ENCODE measurements around the gene METRN. TPM values are rescaled to one million over a fixed set of nuclear protein-coding genes. Genes with fewer than 3 reads are reported as not detected.

The METRN gene
- total and polyA plus RNA-seq, 2 of the 4 experiments (the other 2 are of a cell fraction), result 6.1 to 48.2 TPM

DNA sequence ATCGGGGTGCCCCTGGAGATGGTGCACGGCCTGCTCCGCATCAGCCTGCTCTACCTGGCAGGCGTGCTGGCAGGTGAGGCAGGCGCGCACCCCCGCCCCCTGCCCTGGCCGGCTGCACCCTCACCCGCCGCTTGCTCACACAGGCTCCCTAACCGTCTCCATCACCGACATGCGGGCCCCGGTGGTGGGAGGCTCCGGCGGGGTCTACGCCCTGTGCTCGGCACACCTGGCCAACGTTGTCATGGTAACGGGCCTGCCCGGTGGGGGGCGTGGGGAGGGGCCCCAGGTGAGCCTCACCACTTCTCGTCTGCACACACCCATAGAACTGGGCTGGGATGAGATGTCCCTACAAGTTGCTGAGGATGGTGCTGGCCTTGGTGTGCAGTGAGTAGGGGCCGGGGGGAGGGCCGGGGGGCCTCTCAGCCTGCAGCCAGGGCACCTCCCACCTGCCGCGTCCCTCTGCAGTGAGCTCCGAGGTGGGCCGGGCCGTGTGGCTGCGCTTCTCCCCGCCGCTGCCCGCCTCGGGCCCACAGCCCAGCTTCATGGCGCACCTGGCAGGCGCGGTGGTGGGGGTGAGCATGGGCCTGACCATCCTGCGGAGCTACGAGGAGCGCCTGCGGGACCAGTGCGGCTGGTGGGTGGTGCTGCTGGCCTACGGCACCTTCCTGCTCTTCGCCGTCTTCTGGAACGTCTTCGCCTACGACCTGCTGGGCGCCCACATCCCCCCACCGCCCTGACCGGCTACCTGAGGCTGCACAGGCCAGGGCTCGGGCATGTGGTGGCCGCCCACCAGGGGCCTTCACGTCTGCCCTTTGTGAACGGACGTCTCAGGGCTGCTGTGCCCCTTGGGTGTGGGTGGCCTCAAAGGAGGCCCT, 37.4 kb upstream of the METRN start:
- no peaks in the 10 kb centered on the region for H3K9me3 ChIP-seq (ENCODE audit: control insufficient read depth, insufficient read depth, low read length)
- no TSS peak for BruUV-seq (replicated peaks)
- no peak overlapping the region for H2AFZ ChIP-seq (replicated peaks; ENCODE audit: low read length, poor library complexity)
- no peak overlapping the region for H2BK15ac ChIP-seq (ENCODE audit: low read depth, low read length)
- no peak overlapping the region for H3K4me2 ChIP-seq (ENCODE audit: low read depth, low read length)
- no peak overlapping the region for H4K8ac ChIP-seq (ENCODE audit: low read depth in 2 of 2, low read length in 2 of 2)
- intact Hi-C loops (cut with micrococcal nuclease), result no loop called here
- H2AK5ac ChIP-seq (ENCODE audit: low read depth, low read length), result no peak overlapping the region
- no peaks in the 10 kb centered on the region for H3K27me3 ChIP-seq (ENCODE audit: control insufficient read depth, insufficient read depth, low read length)
- no peak overlapping the region for H3K4ac ChIP-seq (ENCODE audit: low read depth, low read length)
- H3K4me3 ChIP-seq (ENCODE audit: insufficient read depth, low read depth, low read length), result no peak overlapping the region
- peaks cover 29% of the 10 kb centered on the region for H3K36me3 ChIP-seq (ENCODE audit: control insufficient read depth, insufficient read depth, low read length)
- no peak overlapping the region for H2BK20ac ChIP-seq (ENCODE audit: low read depth, low read length)
- H3K56ac ChIP-seq (ENCODE audit: extremely low read depth, insufficient read depth, low read length), result no peak overlapping the region
- no peak for ATAC-seq (ENCODE audit: low read depth)
- H2BK120ac ChIP-seq (ENCODE audit: low read depth, low read length), result no peak overlapping the region
- in situ Hi-C loops (cut with MboI; ENCODE audit: low sequenced_read_pairs), result no loop called here
- H3K79me1 ChIP-seq (ENCODE audit: low read depth in 1 of 2, low read length in 2 of 2), result peaks cover 9 to 35% of the 10 kb centered on the region in 2 experiments; a peak in 3 of 4 replicates
- H3K9ac ChIP-seq (ENCODE audit: low read depth, low read length), result no peak overlapping the region
- no peak overlapping the region for H3K18ac ChIP-seq (ENCODE audit: low read depth, low read length)
- peaks cover 15% of the 10 kb centered on the region for H3K9me1 ChIP-seq (ENCODE audit: insufficient read depth, low read length)
- no peak overlapping the region for H3K14ac ChIP-seq (replicated peaks; ENCODE audit: low read depth, low read length)
- no peak overlapping the region for H2AK9ac ChIP-seq (replicated peaks; ENCODE audit: low read depth, low read length, poor library complexity)
- H2BK5ac ChIP-seq (ENCODE audit: low read depth, low read length, poor library complexity, severe bottlenecking), result no peak overlapping the region
- no peak overlapping the region for H4K5ac ChIP-seq (ENCODE audit: low read depth, low read length)
- 72% methylated on average over 20 of the region's 57 CpGs; no CpG with 5 or more reads in 1 of the 2 experiments for WGBS, 2 experiments (ENCODE audit: extremely low coverage in 2 of 2, insufficient read length in 1 of 2)
- dilution Hi-C loops (cut with HindIII; ENCODE audit: low sequenced_read_pairs, unreplicated experiment), result no loop called here
- H3K23ac ChIP-seq (ENCODE audit: low read depth, low read length), result no peak overlapping the region
- CTCF ChIA-PET, result no interaction called here
- H4K20me1 ChIP-seq (ENCODE audit: insufficient read depth, low read length), result peaks cover 40% of the 10 kb centered on the region
- POLR2A ChIA-PET (ENCODE audit: unreplicated experiment), result no interaction called here
- H3K4me1 ChIP-seq (ENCODE audit: control insufficient read depth, insufficient read depth, low read length), result peaks cover 20% of the 10 kb centered on the region
- H3K27ac ChIP-seq (ENCODE audit: insufficient read depth, low read length), result no peak overlapping the region
- H4K91ac ChIP-seq (ENCODE audit: insufficient read depth, low read depth, low read length), result no peak overlapping the region
- no peak for DNase-seq
- TF ChIP-seq RFX5 (IDR thresholded peaks at IDR 0.05; ENCODE audit: low read depth, low read length), result no peak
- TF ChIP-seq RCOR1 (IDR thresholded peaks at IDR 0.05; ENCODE audit: insufficient replicate concordance, low read length), result no peak
- no peak for TF ChIP-seq MXI1 (IDR thresholded peaks at IDR 0.05; ENCODE audit: borderline replicate concordance, low read depth, low read length)
- no peak for TF ChIP-seq NFE2L2 (IDR thresholded peaks at IDR 0.05; ENCODE audit: low read depth, low read length)
- TF ChIP-seq, protein P1, sequence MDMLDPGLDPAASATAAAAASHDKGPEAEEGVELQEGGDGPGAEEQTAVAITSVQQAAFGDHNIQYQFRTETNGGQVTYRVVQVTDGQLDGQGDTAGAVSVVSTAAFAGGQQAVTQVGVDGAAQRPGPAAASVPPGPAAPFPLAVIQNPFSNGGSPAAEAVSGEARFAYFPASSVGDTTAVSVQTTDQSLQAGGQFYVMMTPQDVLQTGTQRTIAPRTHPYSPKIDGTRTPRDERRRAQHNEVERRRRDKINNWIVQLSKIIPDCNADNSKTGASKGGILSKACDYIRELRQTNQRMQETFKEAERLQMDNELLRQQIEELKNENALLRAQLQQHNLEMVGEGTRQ (IDR thresholded peaks at IDR 0.05; ENCODE audit: low read depth, low read length), result no peak
- no peak for TF ChIP-seq CHD1 (IDR thresholded peaks at IDR 0.05; ENCODE audit: low read depth, low read length)
- TF ChIP-seq, protein P2, sequence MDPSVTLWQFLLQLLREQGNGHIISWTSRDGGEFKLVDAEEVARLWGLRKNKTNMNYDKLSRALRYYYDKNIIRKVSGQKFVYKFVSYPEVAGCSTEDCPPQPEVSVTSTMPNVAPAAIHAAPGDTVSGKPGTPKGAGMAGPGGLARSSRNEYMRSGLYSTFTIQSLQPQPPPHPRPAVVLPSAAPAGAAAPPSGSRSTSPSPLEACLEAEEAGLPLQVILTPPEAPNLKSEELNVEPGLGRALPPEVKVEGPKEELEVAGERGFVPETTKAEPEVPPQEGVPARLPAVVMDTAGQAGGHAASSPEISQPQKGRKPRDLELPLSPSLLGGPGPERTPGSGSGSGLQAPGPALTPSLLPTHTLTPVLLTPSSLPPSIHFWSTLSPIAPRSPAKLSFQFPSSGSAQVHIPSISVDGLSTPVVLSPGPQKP (IDR thresholded peaks at IDR 0.05; ENCODE audit: borderline replicate concordance, low read depth, low read length), result no peak
- TF ChIP-seq, protein P3, sequence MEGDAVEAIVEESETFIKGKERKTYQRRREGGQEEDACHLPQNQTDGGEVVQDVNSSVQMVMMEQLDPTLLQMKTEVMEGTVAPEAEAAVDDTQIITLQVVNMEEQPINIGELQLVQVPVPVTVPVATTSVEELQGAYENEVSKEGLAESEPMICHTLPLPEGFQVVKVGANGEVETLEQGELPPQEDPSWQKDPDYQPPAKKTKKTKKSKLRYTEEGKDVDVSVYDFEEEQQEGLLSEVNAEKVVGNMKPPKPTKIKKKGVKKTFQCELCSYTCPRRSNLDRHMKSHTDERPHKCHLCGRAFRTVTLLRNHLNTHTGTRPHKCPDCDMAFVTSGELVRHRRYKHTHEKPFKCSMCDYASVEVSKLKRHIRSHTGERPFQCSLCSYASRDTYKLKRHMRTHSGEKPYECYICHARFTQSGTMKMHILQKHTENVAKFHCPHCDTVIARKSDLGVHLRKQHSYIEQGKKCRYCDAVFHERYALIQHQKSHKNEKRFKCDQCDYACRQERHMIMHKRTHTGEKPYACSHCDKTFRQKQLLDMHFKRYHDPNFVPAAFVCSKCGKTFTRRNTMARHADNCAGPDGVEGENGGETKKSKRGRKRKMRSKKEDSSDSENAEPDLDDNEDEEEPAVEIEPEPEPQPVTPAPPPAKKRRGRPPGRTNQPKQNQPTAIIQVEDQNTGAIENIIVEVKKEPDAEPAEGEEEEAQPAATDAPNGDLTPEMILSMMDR (conservative IDR thresholded peaks at IDR 0.05; ENCODE audit: low read depth, low read length), result no peak
- TF ChIP-seq POLR2A (IDR thresholded peaks at IDR 0.05; ENCODE audit: low read depth, low read length), result no peak
- TF ChIP-seq CEBPB (IDR thresholded peaks at IDR 0.05; ENCODE audit: low read depth, low read length), result no peak
- no peak for TF ChIP-seq FOS (IDR thresholded peaks at IDR 0.05; ENCODE audit: low read depth, low read length)
- TF ChIP-seq MAZ (IDR thresholded peaks at IDR 0.05; ENCODE audit: borderline replicate concordance, low read depth, low read length), result no peak
- TF ChIP-seq MAFK (IDR thresholded peaks at IDR 0.05; ENCODE audit: low read depth, low read length), result no peak
- TF ChIP-seq SMC3 (IDR thresholded peaks at IDR 0.05; ENCODE audit: low read depth, low read length), result no peak
- no peak for TF ChIP-seq RAD21 (IDR thresholded peaks at IDR 0.05; ENCODE audit: low read length)
